ENCODE measurements around the gene CEBPG.

- no peak for TF ChIP-seq EP300 (conservative IDR thresholded peaks at IDR 0.05; ENCODE audit: poor library complexity, severe bottlenecking)
- no peak for TF ChIP-seq CTCF (IDR thresholded peaks at IDR 0.05; ENCODE audit: poor library complexity, severe bottlenecking)
- no peak for TF ChIP-seq RAD21 (conservative IDR thresholded peaks at IDR 0.05)
- TF ChIP-seq EZH2 (IDR thresholded peaks at IDR 0.05; ENCODE audit: borderline replicate concordance, insufficient read depth, low read length, poor library complexity, severe bottlenecking): no peak
- TF ChIP-seq POLR2AphosphoS5 (IDR thresholded peaks at IDR 0.05): no peak
- TF ChIP-seq TAF1 (IDR thresholded peaks at IDR 0.05; ENCODE audit: low read depth): no peak
Measured at GRCh38 chr19:33388725-33389420, 15.4 kb downstream of the CEBPG start.
